IMR-90 (cell line): ENCODE results near the gene SPAG16. TPM values are rescaled to one million over a fixed set of nuclear protein-coding genes. Genes with fewer than 3 reads are reported as not detected.

Source experiments
- ATAC-seq: fragments of 200-7000 bp; cut with Tn5 transposase; 2 replicates; pipeline ENCODE4 v1.9.1; 2020; ENCODE audit warnings: low read depth, mild to moderate bottlenecking, moderate library complexity
- BruUV-seq: library from RNA; stranded (reverse); fragments of 400-500 nt; replicated peaks from 2 replicates; lab custom pipeline; 2021; lab: Mats Ljungman, UMichigan
- CTCF ChIA-PET: fragments of 300-600 bp; formaldehyde crosslinking; extraction: SDS; loops from one replicate; lab custom pipeline; 2021; ENCODE audit warnings: antibody characterized with exemption; lab: Yijun Ruan, JAX
- POLR2A ChIA-PET: fragments of 300-600 bp; sonication (Branson Sonifier 250); formaldehyde crosslinking; loops from one replicate; lab custom pipeline; 2022; ENCODE audit warnings: antibody characterized with exemption; ENCODE audit not compliant: unreplicated experiment; lab: Charles Lee
- DNase-seq: peaks from one replicate; pipeline ENCODE4 v3.0.0; 2013
- H2AFZ ChIP-seq: replicated peaks from 2 replicates; pipeline ENCODE3; 2013; ENCODE audit warnings: low read length, mild to moderate bottlenecking; ENCODE audit not compliant: poor library complexity
- H2AK5ac ChIP-seq: 2 replicates; pipeline ENCODE4 v1.6.1; 2013; ENCODE audit warnings: low read depth, low read length, inconsistent platforms
- H2AK9ac ChIP-seq: replicated peaks from 2 replicates; pipeline ENCODE3; 2013; ENCODE audit warnings: mild to moderate bottlenecking, low read depth, low read length, moderate library complexity; ENCODE audit not compliant: poor library complexity
- H2BK120ac ChIP-seq: 2 replicates; pipeline ENCODE4 v1.6.1; 2013; ENCODE audit warnings: low read depth, low read length, inconsistent platforms
- H2BK15ac ChIP-seq: 3 replicates; pipeline ENCODE4 v1.6.1; 2013; ENCODE audit warnings: low read depth, low read length, inconsistent platforms
- H2BK20ac ChIP-seq: 2 replicates; pipeline ENCODE4 v1.6.1; 2013; ENCODE audit warnings: low read depth, mild to moderate bottlenecking, inconsistent platforms, low read length, moderate library complexity
- H2BK5ac ChIP-seq: 2 replicates; pipeline ENCODE4 v1.6.1; 2013; ENCODE audit warnings: mild to moderate bottlenecking, low read depth, low read length, inconsistent platforms; ENCODE audit not compliant: poor library complexity, severe bottlenecking
- H3K14ac ChIP-seq: replicated peaks from 2 replicates; pipeline ENCODE4 v1.6.1; 2013; ENCODE audit warnings: low read depth, low read length, inconsistent platforms
- H3K18ac ChIP-seq: 2 replicates; pipeline ENCODE4 v1.6.1; 2013; ENCODE audit warnings: low read depth, low read length, control low read depth
- H3K23ac ChIP-seq: 2 replicates; pipeline ENCODE4 v1.6.1; 2013; ENCODE audit warnings: low read depth, low read length, inconsistent platforms
- H3K27ac ChIP-seq: 2 replicates; pipeline ENCODE4 v1.5.1; 2013; ENCODE audit warnings: mild to moderate bottlenecking, control low read depth, low read length; ENCODE audit not compliant: insufficient read depth
- H3K27me3 ChIP-seq: 2 replicates; pipeline ENCODE4 v1.6.1; 2013; ENCODE audit warnings: low read length; ENCODE audit not compliant: control insufficient read depth, insufficient read depth
- H3K36me3 ChIP-seq: 2 replicates; pipeline ENCODE4 v1.6.1; 2013; ENCODE audit warnings: low read length, mixed read lengths; ENCODE audit not compliant: control insufficient read depth, insufficient read depth
- H3K4ac ChIP-seq: 2 replicates; pipeline ENCODE4 v1.6.1; 2013; ENCODE audit warnings: low read depth, low read length, inconsistent platforms
- H3K4me1 ChIP-seq: 2 replicates; pipeline ENCODE4 v1.6.1; 2013; ENCODE audit warnings: low read length, mixed read lengths; ENCODE audit not compliant: control insufficient read depth, insufficient read depth
- H3K4me2 ChIP-seq: 2 replicates; pipeline ENCODE4 v1.6.1; 2013; ENCODE audit warnings: low read depth, mild to moderate bottlenecking, control low read depth, low read length, moderate library complexity
- H3K4me3 ChIP-seq: 2 replicates; pipeline ENCODE4 v1.5.1; 2013; ENCODE audit warnings: low read depth, mild to moderate bottlenecking, control low read depth, low read length, moderate library complexity; ENCODE audit not compliant: insufficient read depth
- H3K56ac ChIP-seq: 2 replicates; pipeline ENCODE4 v1.6.1; 2013; ENCODE audit warnings: low read length, inconsistent platforms; ENCODE audit not compliant: insufficient read depth; ENCODE audit errors: extremely low read depth
- H3K79me1 ChIP-seq, 2 experiments: 2 replicates each; pipeline ENCODE4 v1.6.1; 2013; ENCODE audit warnings: low read length in 2 of 2, inconsistent platforms in 1 of 2, low read depth in 1 of 2
- H3K9ac ChIP-seq: 2 replicates; pipeline ENCODE4 v1.6.1; 2013; ENCODE audit warnings: low read depth, low read length, control low read depth
- H3K9me1 ChIP-seq: 2 replicates; pipeline ENCODE4 v1.6.1; 2013; ENCODE audit warnings: low read length, inconsistent platforms; ENCODE audit not compliant: insufficient read depth
- H3K9me3 ChIP-seq: 2 replicates; pipeline ENCODE4 v1.6.1; 2013; ENCODE audit warnings: low read length; ENCODE audit not compliant: control insufficient read depth, insufficient read depth
- H4K20me1 ChIP-seq: 2 replicates; pipeline ENCODE4 v1.6.1; 2013; ENCODE audit warnings: low read length, inconsistent platforms; ENCODE audit not compliant: insufficient read depth
- H4K5ac ChIP-seq: 2 replicates; pipeline ENCODE4 v1.6.1; 2013; ENCODE audit warnings: mild to moderate bottlenecking, low read depth, low read length, control low read depth
- H4K8ac ChIP-seq, 2 experiments: 2 replicates each; pipeline ENCODE4 v1.6.1; 2013; ENCODE audit warnings: low read depth in 2 of 2, low read length in 2 of 2, control low read depth in 1 of 2, inconsistent platforms in 1 of 2
- H4K91ac ChIP-seq: 2 replicates; pipeline ENCODE4 v1.6.1; 2013; ENCODE audit warnings: low read depth, low read length, inconsistent platforms; ENCODE audit not compliant: insufficient read depth
- BHLHE40 ChIP-seq: fragments of 150-350 bp; IDR thresholded peaks from 2 replicates; pipeline ENCODE4 v1.6.1; 2016; ENCODE audit warnings: mild to moderate bottlenecking, low read depth, low read length
- CEBPB ChIP-seq: IDR thresholded peaks from 2 replicates; pipeline ENCODE4 v1.6.1; 2012; ENCODE audit warnings: low read depth, low read length, improper control_type of control experiment
- CHD1 ChIP-seq: IDR thresholded peaks from 2 replicates; pipeline ENCODE4 v1.6.1; 2012; ENCODE audit warnings: low read depth, low read length, improper control_type of control experiment
- FOS ChIP-seq: fragments of 150-350 bp; IDR thresholded peaks from 2 replicates; pipeline ENCODE4 v1.6.1; 2016; ENCODE audit warnings: low read depth, low read length
- MAFK ChIP-seq: IDR thresholded peaks from 2 replicates; pipeline ENCODE4 v1.6.1; 2012; ENCODE audit warnings: low read depth, low read length, improper control_type of control experiment
- MAZ ChIP-seq: IDR thresholded peaks from 2 replicates; pipeline ENCODE4 v1.6.1; 2012; ENCODE audit warnings: low read depth, mild to moderate bottlenecking, low read length, improper control_type of control experiment, moderate library complexity, borderline replicate concordance
- MXI1 ChIP-seq: IDR thresholded peaks from 2 replicates; pipeline ENCODE4 v1.6.1; 2012; ENCODE audit warnings: low read depth, mild to moderate bottlenecking, low read length, moderate library complexity, borderline replicate concordance
- NFE2L2 ChIP-seq: fragments of 150-350 bp; IDR thresholded peaks from 2 replicates; pipeline ENCODE4 v1.6.1; 2016; ENCODE audit warnings: low read depth, mild to moderate bottlenecking, low read length
- POLR2A ChIP-seq: IDR thresholded peaks from 2 replicates; pipeline ENCODE4 v1.6.1; 2012; ENCODE audit warnings: mild to moderate bottlenecking, low read depth, low read length
- RAD21 ChIP-seq: IDR thresholded peaks from 2 replicates; pipeline ENCODE4 v1.6.1; 2012; ENCODE audit warnings: low read length, improper control_type of control experiment
- RCOR1 ChIP-seq: IDR thresholded peaks from 2 replicates; pipeline ENCODE4 v1.6.1; 2012; ENCODE audit warnings: mild to moderate bottlenecking, low read length, improper control_type of control experiment; ENCODE audit not compliant: insufficient replicate concordance
- RFX5 ChIP-seq: IDR thresholded peaks from 2 replicates; pipeline ENCODE4 v1.8.0; 2012; ENCODE audit warnings: low read depth, mild to moderate bottlenecking, low read length, moderate library complexity
- SMC3 ChIP-seq: fragments of 150-350 bp; IDR thresholded peaks from 2 replicates; pipeline ENCODE4 v1.6.1; 2016; ENCODE audit warnings: low read depth, mild to moderate bottlenecking, antibody characterized with exemption, low read length, moderate library complexity
- USF2 ChIP-seq: fragments of 150-350 bp; IDR thresholded peaks from 2 replicates; pipeline ENCODE4 v1.6.1; 2017; ENCODE audit warnings: mild to moderate bottlenecking, antibody characterized with exemption, low read length, low read depth
- WGBS, 2 experiments: methylation state at CpG; one replicate each; pipeline versions ENCODE4 v1.1.5 to v1.1.7; 2013; ENCODE audit warnings: missing lambda C conversion rate in 2 of 2; ENCODE audit not compliant: insufficient read length in 1 of 2; ENCODE audit errors: extremely low coverage in 2 of 2; 5-methylcytosine and 5-hydroxymethylcytosine counted together
- dilution Hi-C: fragments of 300-500 bp; cut with HindIII; formaldehyde crosslinking; loops from one replicate; pipeline ENCODE4 v1.14.3; 2018; ENCODE audit warnings: low sequenced_read_pairs; ENCODE audit not compliant: unreplicated experiment
- in situ Hi-C: fragments of 300-500 bp; cut with MboI; formaldehyde crosslinking; loops from 3 replicates; pipeline ENCODE4 v1.14.3; 2019; ENCODE audit warnings: low sequenced_read_pairs, inconsistent platforms, mixed read lengths
- intact Hi-C: fragments of 100-400 bp; cut with micrococcal nuclease; formaldehyde crosslinking; loops from 2 replicates; pipeline ENCODE4 v1.10.0; 2022
- polyA plus RNA-seq, 3 experiments: library from polyadenylated mRNA; depleted of rRNA; stranded (reverse); fragments of >200 nt; gene quantifications; 2 replicates each; pipeline ENCODE4 v1.2.3, GENCODE V29; 2012; ENCODE audit warnings: low replicate concordance in 1 of 3
- total RNA-seq: library from RNA; depleted of rRNA; stranded (reverse); fragments of >200 nt; gene quantifications from 2 replicates; pipeline ENCODE4 v1.2.3, GENCODE V29; 2012
- TF ChIP-seq, protein P1 (sequence below): fragments of 150-350 bp; IDR thresholded peaks from 2 replicates; pipeline ENCODE4 v1.6.1; 2016; ENCODE audit warnings: low read depth, mild to moderate bottlenecking, low read length, moderate library complexity, borderline replicate concordance

Gene SPAG16
- total and polyA plus RNA-seq, 2 of the 4 experiments (the other 2 are of a cell fraction) = 7.3 to 13.5 TPM

DNA sequence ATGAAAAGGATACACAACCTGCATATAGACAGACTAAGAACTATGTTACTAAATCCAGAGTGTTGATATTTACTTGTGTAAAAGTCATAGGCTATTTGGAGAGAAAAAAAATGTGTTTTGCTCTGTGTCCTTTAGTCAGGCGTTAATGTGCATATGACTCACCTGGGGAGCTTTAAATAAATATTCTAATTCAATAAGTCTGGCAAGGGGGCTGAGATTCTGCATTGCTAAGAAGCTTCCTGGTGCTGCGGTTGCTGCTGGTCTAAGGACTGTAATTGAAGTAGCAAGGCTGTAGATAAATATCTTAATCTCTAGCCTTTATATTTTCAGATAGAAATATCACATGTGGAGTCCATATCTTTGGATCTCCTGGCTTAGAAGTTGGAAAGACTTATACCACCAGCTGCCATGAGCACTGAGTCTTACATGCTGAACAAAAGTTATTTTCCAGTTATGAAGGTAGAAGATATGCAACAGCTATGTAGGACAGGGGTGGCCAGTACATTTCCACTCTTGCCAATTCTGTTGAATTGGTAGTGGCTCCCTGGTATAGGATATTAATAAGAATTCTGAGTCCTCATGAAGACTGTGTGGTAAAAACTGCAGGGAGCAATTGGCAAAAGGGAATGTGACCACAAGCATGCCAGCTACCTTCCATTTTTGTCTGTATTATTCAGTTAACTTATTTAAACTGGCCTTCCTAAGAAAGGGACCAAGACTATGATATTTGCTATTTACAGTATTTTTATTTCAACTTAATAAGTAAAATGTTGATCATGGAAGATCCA is 4.8 kb downstream of the SPAG16 start:
- no peaks in the 10 kb centered on the region for H3K27me3 ChIP-seq
- ChIA-PET POLR2A (interaction anchor here (0.7 kb wide), 1 partner anchor 854 kb away, joined by 3 read pairs; no protein-coding TSS in a partner anchor), CTCF (no interaction called here)
- H4K20me1 ChIP-seq = no peaks in the 10 kb centered on the region
- no peak overlapping the region for H3K14ac ChIP-seq
- H2BK120ac ChIP-seq = no peak overlapping the region
- H4K91ac ChIP-seq = no peak overlapping the region
- no peak overlapping the region for H2BK20ac ChIP-seq
- H2AK5ac ChIP-seq = no peak overlapping the region
- no peak overlapping the region for H4K8ac ChIP-seq
- no peak overlapping the region for H3K27ac ChIP-seq
- H3K56ac ChIP-seq = no peak overlapping the region
- WGBS, 2 experiments = no CpG with 5 or more reads among the region's 2 CpGs
- no TSS peak for BruUV-seq
- no peak overlapping the region for H3K4ac ChIP-seq
- no peak overlapping the region for H2BK5ac ChIP-seq
- dilution Hi-C loops (no loop called here), in situ Hi-C loops (no loop called here), intact Hi-C loops (no loop called here)
- no peak overlapping the region for H3K4me3 ChIP-seq
- no peaks in the 10 kb centered on the region for H3K9me3 ChIP-seq
- no peak overlapping the region for H2AFZ ChIP-seq
- H3K79me1 ChIP-seq = peaks cover 14 to 21% of the 10 kb centered on the region in 2 experiments
- DNase-seq (peak; percentile 8), ATAC-seq (no peak)
- no peaks in the 10 kb centered on the region for H3K4me1 ChIP-seq
- no peak overlapping the region for H3K23ac ChIP-seq
- H3K9ac ChIP-seq = no peak overlapping the region
- H3K18ac ChIP-seq = no peak overlapping the region
- 0 out of 2 replicates have a peak, but pooled peaks cover 1% of the 10 kb centered on the region for H3K36me3 ChIP-seq
- H2AK9ac ChIP-seq = no peak overlapping the region
- no peak overlapping the region for H3K4me2 ChIP-seq
- H4K5ac ChIP-seq = no peak overlapping the region
- H2BK15ac ChIP-seq = no peak overlapping the region
- no peaks in the 10 kb centered on the region for H3K9me1 ChIP-seq
- TF ChIP-seq POLR2A (no peak), MXI1 (no peak), CHD1 (no peak), USF2 (no peak), NFE2L2 (no peak), MAFK (no peak), FOS (no peak), BHLHE40 (no peak), SMC3 (no peak), MAZ (no peak), CEBPB (no peak), RAD21 (no peak), RCOR1 (no peak), RFX5 (no peak)
- TF ChIP-seq, protein P1, sequence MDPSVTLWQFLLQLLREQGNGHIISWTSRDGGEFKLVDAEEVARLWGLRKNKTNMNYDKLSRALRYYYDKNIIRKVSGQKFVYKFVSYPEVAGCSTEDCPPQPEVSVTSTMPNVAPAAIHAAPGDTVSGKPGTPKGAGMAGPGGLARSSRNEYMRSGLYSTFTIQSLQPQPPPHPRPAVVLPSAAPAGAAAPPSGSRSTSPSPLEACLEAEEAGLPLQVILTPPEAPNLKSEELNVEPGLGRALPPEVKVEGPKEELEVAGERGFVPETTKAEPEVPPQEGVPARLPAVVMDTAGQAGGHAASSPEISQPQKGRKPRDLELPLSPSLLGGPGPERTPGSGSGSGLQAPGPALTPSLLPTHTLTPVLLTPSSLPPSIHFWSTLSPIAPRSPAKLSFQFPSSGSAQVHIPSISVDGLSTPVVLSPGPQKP = no peak
